AG04450 (cell line): Measurements from ENCODE around the gene ACSF3. TPM values are rescaled to one million over a fixed set of nuclear protein-coding genes. Genes with fewer than 3 reads are reported as not detected.

Experiments
- CTCF ChIA-PET: fragments of 300-600, 350-600 bp; formaldehyde crosslinking; extraction: SDS; loops from one replicate; lab custom pipeline; 2022; ENCODE audit warnings: antibody characterized with exemption, inconsistent platforms; lab: Charles Lee
- POLR2A ChIA-PET: fragments of 350-600 bp; formaldehyde crosslinking; extraction: SDS; loops from one replicate; lab custom pipeline; 2021; ENCODE audit warnings: antibody characterized with exemption, inconsistent platforms; lab: Yijun Ruan, JAX
- DNase-seq: peaks from one replicate; pipeline ENCODE4 v3.0.0-alpha.2; 2011; ENCODE audit warnings: low read depth, low spot score
- H3K27ac ChIP-seq: one replicate; pipeline ENCODE4 v1.5.1; 2012; ENCODE audit warnings: low read depth, low read length, control low read depth
- H3K27me3 ChIP-seq: one replicate; pipeline ENCODE4 v1.6.0; 2012; ENCODE audit warnings: low read length; ENCODE audit not compliant: control insufficient read depth, insufficient read depth
- H3K4me3 ChIP-seq: 2 replicates; pipeline ENCODE4 v1.5.1; 2011; ENCODE audit warnings: mild to moderate bottlenecking, low read depth, low read length, control low read depth
- H3K9me3 ChIP-seq: 2 replicates; pipeline ENCODE4 v1.5.1; 2012; ENCODE audit warnings: low read length; ENCODE audit not compliant: control insufficient read depth, insufficient read depth
- CTCF ChIP-seq: IDR thresholded peaks from 2 replicates; pipeline ENCODE4 v1.5.1; 2011; ENCODE audit warnings: low read depth, low read length, control low read depth, inconsistent platforms
- polyA plus RNA-seq: library from polyadenylated mRNA; depleted of rRNA; stranded (reverse); fragments of >200 nt; gene quantifications from 2 replicates; pipeline ENCODE4 v1.2.3, GENCODE V29; 2011

ACSF3 gene
- polyA plus RNA-seq, 1 experiment = 11.2 TPM

GRCh38 chr16:89120281-89120680 lies 26.6 kb downstream of the ACSF3 start:
- CTCF ChIA-PET = no interaction called here
- no peak for TF ChIP-seq CTCF
- no peaks in the 10 kb centered on the region; the same call in 1 of the 2 replicates for H3K9me3 ChIP-seq
- DNase-seq = no peak
- POLR2A ChIA-PET = no interaction called here
- no peak overlapping the region for H3K4me3 ChIP-seq
- no peak overlapping the region for H3K27ac ChIP-seq
- H3K27me3 ChIP-seq = no peaks in the 10 kb centered on the region

- CTCF ChIA-PET = no interaction called here
- no peak for TF ChIP-seq CTCF
- DNase-seq = no peak
- Histone ChIP-seq H3K27me3 (no peaks in the 10 kb centered on the region), H3K9me3 (no peaks in the 10 kb centered on the region; the same call in 1 of the 2 replicates), H3K27ac (no peak overlapping the region), H3K4me3 (no peak overlapping the region)
- POLR2A ChIA-PET = no interaction called here
These were observed 27.3 kb downstream of the ACSF3 start for GRCh38 chr16:89120921-89121351.

GRCh38 chr16:89121691-89122321 lies 28.2 kb downstream of the ACSF3 start:
- Histone ChIP-seq H3K27ac (no peak overlapping the region), H3K27me3 (no peaks in the 10 kb centered on the region), H3K4me3 (no peak overlapping the region), H3K9me3 (no peaks in the 10 kb centered on the region; the same call in 1 of the 2 replicates)
- POLR2A ChIA-PET = no interaction called here
- no peak for TF ChIP-seq CTCF
- no peak for DNase-seq
- CTCF ChIA-PET = no interaction called here

GRCh38 chr16:89122322-89122851 lies 28.7 kb downstream of the ACSF3 start:
- TF ChIP-seq CTCF = no peak
- Histone ChIP-seq H3K4me3 (no peak overlapping the region), H3K27me3 (no peaks in the 10 kb centered on the region), H3K9me3 (no peaks in the 10 kb centered on the region; the same call in 1 of the 2 replicates), H3K27ac (no peak overlapping the region)
- ChIA-PET POLR2A (no interaction called here), CTCF (no interaction called here)
- no peak for DNase-seq

GRCh38 chr16:89123001-89123830 lies 29.6 kb downstream of the ACSF3 start:
- no peaks in the 10 kb centered on the region; the same call in 1 of the 2 replicates for H3K9me3 ChIP-seq
- no peak overlapping the region for H3K27ac ChIP-seq
- ChIA-PET CTCF (no interaction called here), POLR2A (no interaction called here)
- DNase-seq = no peak
- H3K27me3 ChIP-seq = no peaks in the 10 kb centered on the region
- no peak overlapping the region for H3K4me3 ChIP-seq
- TF ChIP-seq CTCF = no peak
